Spleen (tissue), 7 donors: ENCODE results near the gene KIF3A.

ENCODE experiments used
- CTCF ChIP-seq, 11 experiments: fragments of 200-600 bp in 7 of 11; fragments of 450-650 bp in 4 of 11; sonication (generic) in 4 of 11; IDR thresholded peaks in 8 of 11; conservative IDR thresholded peaks in 3 of 11; 1 replicate in 7 of 11; 2 replicates in 4 of 11; pipeline versions ENCODE4 v1.4.0 to v1.8.0; 2016 to 2021; ENCODE audit warnings: antibody characterized with exemption in 11 of 11, inconsistent platforms in 4 of 11, mild to moderate bottlenecking in 1 of 11
- POLR2AphosphoS5 ChIP-seq, 3 donors: sonication (generic); formaldehyde crosslinking; IDR thresholded peaks; one replicate each; pipeline ENCODE4 v1.5.1; 2017; ENCODE audit warnings: antibody characterized with exemption in 3 of 3
- donor health status: DM: no; HTN: no; CAD: no; lungs with moderate emphysema.
- donor health status: DM: no; HTN: no; CAD: no.
- donor health status: DM: no; HTN: no; CAD: no.

- TF ChIP-seq CTCF (IDR thresholded peaks at IDR 0.05 in 8 of 11, conservative IDR thresholded peaks at IDR 0.05 in 3 of 11) (no peak), POLR2AphosphoS5 (IDR thresholded peaks at IDR 0.05) (no peak)
These were observed 2.7 kb downstream of the KIF3A start for GRCh38 chr5:132734687-132735086.
